Endodermal cell (in vitro differentiated cells): ENCODE measurements around the gene ATRX. TPM values are rescaled to one million over a fixed set of nuclear protein-coding genes. Genes with fewer than 3 reads are reported as not detected.

ENCODE experiments used
- DNase-seq: peaks from one replicate; pipeline ENCODE4 v3.0.0-alpha.2; 2017
- H3K27ac ChIP-seq: 2 replicates; pipeline ENCODE4 v1.5.1; 2013; ENCODE audit warnings: mild to moderate bottlenecking, low read depth, low read length, moderate library complexity
- H3K27me3 ChIP-seq: 2 replicates; pipeline ENCODE4 v1.6.1; 2013; ENCODE audit warnings: mild to moderate bottlenecking, low read length, moderate library complexity; ENCODE audit not compliant: insufficient read depth, control insufficient read depth, poor library complexity, severe bottlenecking
- H3K36me3 ChIP-seq: 2 replicates; pipeline ENCODE4 v1.7.0; 2013; ENCODE audit warnings: mild to moderate bottlenecking, low read length, moderate library complexity; ENCODE audit not compliant: control insufficient read depth, insufficient read depth
- H3K4me1 ChIP-seq: one replicate; pipeline ENCODE4 v1.7.0; 2013; ENCODE audit warnings: low read length; ENCODE audit not compliant: control insufficient read depth, insufficient read depth
- H3K4me3 ChIP-seq: 2 replicates; pipeline ENCODE4 v1.5.1; 2013; ENCODE audit warnings: mild to moderate bottlenecking, low read length, moderate library complexity
- H3K9ac ChIP-seq: 2 replicates; pipeline ENCODE4 v1.6.1; 2013; ENCODE audit warnings: mild to moderate bottlenecking, low read length, moderate library complexity; ENCODE audit not compliant: poor library complexity, severe bottlenecking; ENCODE audit errors: extremely low read depth
- H3K9me3 ChIP-seq: 2 replicates; pipeline ENCODE4 v1.6.1; 2013; ENCODE audit warnings: mild to moderate bottlenecking, low read length, moderate library complexity; ENCODE audit not compliant: control insufficient read depth
- H3K27ac Mint-ChIP-seq: 2 replicates; pipeline ENCODE4 v1.8.0; 2020; ENCODE audit warnings: mixed read lengths
- H3K27me3 Mint-ChIP-seq: 2 replicates; pipeline ENCODE4 v1.8.0; 2021; ENCODE audit warnings: mild to moderate bottlenecking, mixed read lengths; ENCODE audit not compliant: insufficient read depth
- H3K36me3 Mint-ChIP-seq: 2 replicates; pipeline ENCODE4 v1.8.0; 2020; ENCODE audit warnings: low read depth, mixed read lengths
- H3K4me1 Mint-ChIP-seq: 2 replicates; pipeline ENCODE4 v1.8.0; 2020; ENCODE audit warnings: mixed read lengths
- H3K4me3 Mint-ChIP-seq: 2 replicates; pipeline ENCODE4 v1.8.0; 2020; ENCODE audit warnings: mild to moderate bottlenecking, moderate library complexity, mixed read lengths
- H3K9me3 Mint-ChIP-seq: 2 replicates; pipeline ENCODE4 v1.8.0; 2020; ENCODE audit warnings: mild to moderate bottlenecking, mixed read lengths
- CTCF ChIP-seq: fragments of 200-600 bp; sonication (generic); conservative IDR thresholded peaks from 2 replicates; pipeline ENCODE4 v1.5.0; 2021; ENCODE audit warnings: antibody characterized with exemption, mild to moderate bottlenecking
- WGBS, 2 experiments: methylation state at CpG; one replicate each; pipeline versions ENCODE4 v1.1.5 to v1.1.7; 2013; ENCODE audit warnings: missing lambda C conversion rate in 2 of 2, mixed read lengths in 1 of 2; ENCODE audit not compliant: insufficient coverage in 1 of 2, insufficient read length in 1 of 2; 5-methylcytosine and 5-hydroxymethylcytosine counted together
- total RNA-seq, 2 donors: library from RNA; stranded (reverse); fragmentation: NEBNext Ultra II Directional in 1 of 2; extraction: Animal tissue kit (Norgen Biotek cat#: 25700) in 1 of 2; gene quantifications; 2 replicates in 1 of 2; 3 replicates in 1 of 2; pipeline ENCODE4 v1.2.1, GENCODE V29; 2021

Gene ATRX
- total RNA-seq, 2 donors from 2014 or later: 120 to 137 TPM

DNA sequence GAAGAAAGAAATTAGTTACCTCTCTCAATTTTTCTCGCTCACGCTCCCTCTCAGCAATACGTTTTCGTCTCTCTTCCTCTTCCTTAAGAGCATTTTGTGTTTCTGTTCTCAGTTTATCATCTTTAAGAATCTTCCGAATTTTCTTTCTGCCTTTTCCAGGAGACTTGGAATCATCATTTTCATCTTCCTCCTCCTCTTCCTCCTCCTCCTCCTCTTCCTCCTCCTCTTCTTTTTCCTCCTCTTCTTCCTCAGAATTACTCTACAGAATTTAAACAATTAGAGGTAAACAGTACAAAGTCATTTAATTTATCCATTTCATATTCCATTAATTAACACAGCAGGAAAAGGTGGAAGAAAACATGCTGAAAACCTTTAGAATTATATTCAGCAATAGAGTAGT lies 133.9 kb downstream of the ATRX start:
- H3K4me1 Mint-ChIP-seq: no peaks in the 10 kb centered on the region
- H3K4me3 Mint-ChIP-seq: no peak overlapping the region
- TF ChIP-seq CTCF: no peak
- H3K27me3 ChIP-seq: no peaks in the 10 kb centered on the region
- WGBS, 2 experiments: 99 to 100% methylated on average over 2 to 5 of the region's 5 CpGs
- peaks cover 50% of the 10 kb centered on the region for H3K36me3 Mint-ChIP-seq
- no peaks in the 10 kb centered on the region for H3K27me3 Mint-ChIP-seq
- H3K36me3 ChIP-seq: peaks cover 59% of the 10 kb centered on the region
- H3K4me1 ChIP-seq: no peaks in the 10 kb centered on the region
- peaks cover 39% of the 10 kb centered on the region for H3K9me3 Mint-ChIP-seq
- no peak overlapping the region for H3K27ac Mint-ChIP-seq
- no peak overlapping the region for H3K27ac ChIP-seq
- H3K4me3 ChIP-seq: no peak overlapping the region
- H3K9me3 ChIP-seq: no peaks in the 10 kb centered on the region
- H3K9ac ChIP-seq: no peak overlapping the region
- no peak for DNase-seq

DNA sequence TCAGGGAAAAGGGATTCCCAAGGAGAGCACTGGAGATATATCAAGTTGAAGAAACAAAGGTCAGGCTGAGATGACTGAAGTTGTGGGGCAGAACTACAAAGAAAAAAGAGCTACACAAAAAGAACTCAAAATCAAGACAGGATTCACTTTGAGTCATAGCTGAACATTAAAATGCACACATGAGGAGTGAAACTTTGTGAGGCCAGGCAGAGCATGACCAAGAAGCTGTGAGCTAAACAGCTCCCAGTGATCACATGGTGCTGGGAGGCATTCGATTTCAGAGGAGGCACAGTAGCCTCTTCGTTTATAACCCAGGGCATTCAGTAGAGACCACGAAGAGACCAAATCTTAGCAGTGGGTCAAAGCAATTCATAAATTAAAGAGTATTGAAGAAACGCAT lies 145.3 kb downstream of the ATRX start:
- Histone ChIP-seq H3K4me3 (no peak overlapping the region), H3K9me3 (peaks cover 3% of the 10 kb centered on the region), H3K36me3 (peaks cover 49% of the 10 kb centered on the region), H3K27ac (no peak overlapping the region), H3K9ac (no peak overlapping the region), H3K27me3 (no peaks in the 10 kb centered on the region), H3K4me1 (no peaks in the 10 kb centered on the region)
- no peak for DNase-seq
- no peaks in the 10 kb centered on the region for H3K27me3 Mint-ChIP-seq
- H3K9me3 Mint-ChIP-seq: peaks cover 62% of the 10 kb centered on the region
- H3K4me1 Mint-ChIP-seq: no peaks in the 10 kb centered on the region
- peaks cover 67% of the 10 kb centered on the region for H3K36me3 Mint-ChIP-seq
- H3K27ac Mint-ChIP-seq: no peak overlapping the region
- TF ChIP-seq CTCF: no peak
- WGBS, 2 experiments: 96 to 100% methylated on average over 1 to 3 of the region's 4 CpGs
- no peak overlapping the region for H3K4me3 Mint-ChIP-seq

GRCh38 chrX:77639820-77640219 lies 146.2 kb downstream of the ATRX start:
- Mint-ChIP-seq H3K4me1 (no peaks in the 10 kb centered on the region), H3K27me3 (no peaks in the 10 kb centered on the region), H3K36me3 (peaks cover 61% of the 10 kb centered on the region), H3K4me3 (no peak overlapping the region), H3K9me3 (peaks cover 65% of the 10 kb centered on the region), H3K27ac (no peak overlapping the region)
- Histone ChIP-seq H3K9ac (no peak overlapping the region), H3K36me3 (peaks cover 44% of the 10 kb centered on the region), H3K4me1 (no peaks in the 10 kb centered on the region), H3K4me3 (no peak overlapping the region), H3K27ac (no peak overlapping the region), H3K27me3 (no peaks in the 10 kb centered on the region), H3K9me3 (no peaks in the 10 kb centered on the region)
- no peak for DNase-seq
- no peak for TF ChIP-seq CTCF
- WGBS, 2 experiments: no CpG with 5 or more reads among the region's 1 CpG
